Vagina (tissue), 2 donors: ENCODE results near the gene HCFC1. TPM values are rescaled to one million over a fixed set of nuclear protein-coding genes. Genes with fewer than 3 reads are reported as not detected.

Source experiments
- DNase-seq, 2 donors: peaks; one replicate each; pipeline ENCODE4 v3.0.0-alpha.2; 2017; ENCODE audit errors: extremely low spot score in 2 of 2
- H3K27ac ChIP-seq: fragments of 200-600 bp; sonication (generic); one replicate; pipeline ENCODE4 v1.5.1; 2019
- H3K27me3 ChIP-seq: fragments of 200-600 bp; sonication (generic); one replicate; pipeline ENCODE4 v1.5.1; 2019
- H3K36me3 ChIP-seq, 2 donors: fragments of 200-600 bp; sonication (generic); one replicate each; pipeline ENCODE4 v1.5.1; 2017 to 2019
- H3K4me1 ChIP-seq: fragments of 200-600 bp; sonication (generic); one replicate; pipeline ENCODE4 v1.5.1; 2019
- H3K4me3 ChIP-seq, 2 donors: fragments of 200-600 bp; sonication (generic); 1 replicate in 1 of 2; 2 replicates in 1 of 2; pipeline ENCODE4 v1.5.1; 2016 to 2019
- H3K9me3 ChIP-seq: fragments of 200-600 bp; sonication (generic); one replicate; pipeline ENCODE4 v1.5.1; 2019
- POLR2A ChIP-seq, 2 donors: fragments of 450-650 bp; IDR thresholded peaks; one replicate each; pipeline ENCODE4 v1.6.1; 2017; ENCODE audit warnings: antibody characterized with exemption in 2 of 2, mild to moderate bottlenecking in 2 of 2, moderate library complexity in 2 of 2
- POLR2AphosphoS5 ChIP-seq, 2 donors: sonication (generic); formaldehyde crosslinking; IDR thresholded peaks; one replicate each; pipeline ENCODE4 v1.9.0; 2017; ENCODE audit warnings: antibody characterized with exemption in 2 of 2, mild to moderate bottlenecking in 2 of 2, low read depth in 1 of 2; ENCODE audit not compliant: insufficient read depth in 1 of 2
- intact Hi-C: fragments of 100-400 bp; cut with DNase I; formaldehyde crosslinking; loops from one replicate; pipeline ENCODE4 v1.15.1; 2023
- total RNA-seq: library from RNA; depleted of rRNA; stranded (reverse); fragments of >200 nt; gene quantifications from one replicate; pipeline ENCODE4 v1.2.3, GENCODE V29; 2016
- TF ChIP-seq, protein P1 (sequence below), 3 experiments: fragments of 450-650 bp in 2 of 3; fragments of 200-600 bp in 1 of 3; sonication (generic) in 1 of 3; IDR thresholded peaks; one replicate each; pipeline ENCODE4 v1.5.1; 2017 to 2019; ENCODE audit warnings: antibody characterized with exemption in 3 of 3, mild to moderate bottlenecking in 2 of 3, moderate library complexity in 2 of 3

The HCFC1 gene
- total RNA-seq, 1 donor from 2014 or later, result 38.8 TPM

DNA sequence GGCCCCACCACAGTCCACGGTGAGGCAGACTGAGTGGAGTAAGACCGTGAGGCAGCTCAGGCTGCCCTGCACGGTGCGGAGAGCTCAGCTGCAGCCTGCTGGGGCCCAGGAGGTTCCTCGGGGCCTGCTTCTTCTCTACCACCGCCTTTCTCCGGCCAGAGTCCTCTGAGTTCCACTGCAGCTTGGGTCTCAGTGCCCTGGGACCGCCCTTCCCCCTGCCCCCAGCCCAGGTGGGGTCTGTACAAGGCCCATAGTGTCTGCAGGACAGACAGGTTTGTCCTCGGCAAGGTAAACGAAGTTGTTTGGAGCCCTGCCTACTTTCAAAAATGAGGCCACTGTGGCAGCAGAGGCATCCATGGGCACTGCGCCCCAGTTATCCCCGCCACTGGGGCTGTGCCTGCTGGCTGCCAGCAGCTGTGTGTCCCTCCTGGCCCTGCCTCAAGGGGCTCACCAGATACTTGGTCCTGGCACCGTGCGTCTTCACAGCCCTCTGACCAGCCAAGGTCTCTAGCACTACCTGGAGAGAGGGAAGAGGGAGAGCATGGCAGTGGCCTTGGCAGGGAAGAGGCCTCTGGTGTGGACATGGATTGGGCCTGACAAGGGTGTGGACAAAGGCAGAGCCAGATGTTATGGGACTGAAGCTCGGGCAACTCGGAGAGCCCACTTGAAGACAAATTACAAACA is 44.1 kb upstream of the HCFC1 start:
- Histone ChIP-seq H3K27ac (no peak overlapping the region), H3K4me3 (no peak overlapping the region), H3K9me3 (no peaks in the 10 kb centered on the region), H3K36me3 (peaks cover 0 to 15% of the 10 kb centered on the region in 2 donors), H3K27me3 (no peaks in the 10 kb centered on the region), H3K4me1 (peaks cover 29% of the 10 kb centered on the region)
- TF ChIP-seq, protein P1, sequence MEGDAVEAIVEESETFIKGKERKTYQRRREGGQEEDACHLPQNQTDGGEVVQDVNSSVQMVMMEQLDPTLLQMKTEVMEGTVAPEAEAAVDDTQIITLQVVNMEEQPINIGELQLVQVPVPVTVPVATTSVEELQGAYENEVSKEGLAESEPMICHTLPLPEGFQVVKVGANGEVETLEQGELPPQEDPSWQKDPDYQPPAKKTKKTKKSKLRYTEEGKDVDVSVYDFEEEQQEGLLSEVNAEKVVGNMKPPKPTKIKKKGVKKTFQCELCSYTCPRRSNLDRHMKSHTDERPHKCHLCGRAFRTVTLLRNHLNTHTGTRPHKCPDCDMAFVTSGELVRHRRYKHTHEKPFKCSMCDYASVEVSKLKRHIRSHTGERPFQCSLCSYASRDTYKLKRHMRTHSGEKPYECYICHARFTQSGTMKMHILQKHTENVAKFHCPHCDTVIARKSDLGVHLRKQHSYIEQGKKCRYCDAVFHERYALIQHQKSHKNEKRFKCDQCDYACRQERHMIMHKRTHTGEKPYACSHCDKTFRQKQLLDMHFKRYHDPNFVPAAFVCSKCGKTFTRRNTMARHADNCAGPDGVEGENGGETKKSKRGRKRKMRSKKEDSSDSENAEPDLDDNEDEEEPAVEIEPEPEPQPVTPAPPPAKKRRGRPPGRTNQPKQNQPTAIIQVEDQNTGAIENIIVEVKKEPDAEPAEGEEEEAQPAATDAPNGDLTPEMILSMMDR (IDR thresholded peaks at IDR 0.05), result no peak
- TF ChIP-seq POLR2A (IDR thresholded peaks at IDR 0.05), result no peak
- TF ChIP-seq POLR2AphosphoS5 (IDR thresholded peaks at IDR 0.05; ENCODE audit: insufficient read depth in 1 of 2, low read depth in 1 of 2), result no peak
- no peak for DNase-seq
- intact Hi-C loops, result no loop called here

DNA sequence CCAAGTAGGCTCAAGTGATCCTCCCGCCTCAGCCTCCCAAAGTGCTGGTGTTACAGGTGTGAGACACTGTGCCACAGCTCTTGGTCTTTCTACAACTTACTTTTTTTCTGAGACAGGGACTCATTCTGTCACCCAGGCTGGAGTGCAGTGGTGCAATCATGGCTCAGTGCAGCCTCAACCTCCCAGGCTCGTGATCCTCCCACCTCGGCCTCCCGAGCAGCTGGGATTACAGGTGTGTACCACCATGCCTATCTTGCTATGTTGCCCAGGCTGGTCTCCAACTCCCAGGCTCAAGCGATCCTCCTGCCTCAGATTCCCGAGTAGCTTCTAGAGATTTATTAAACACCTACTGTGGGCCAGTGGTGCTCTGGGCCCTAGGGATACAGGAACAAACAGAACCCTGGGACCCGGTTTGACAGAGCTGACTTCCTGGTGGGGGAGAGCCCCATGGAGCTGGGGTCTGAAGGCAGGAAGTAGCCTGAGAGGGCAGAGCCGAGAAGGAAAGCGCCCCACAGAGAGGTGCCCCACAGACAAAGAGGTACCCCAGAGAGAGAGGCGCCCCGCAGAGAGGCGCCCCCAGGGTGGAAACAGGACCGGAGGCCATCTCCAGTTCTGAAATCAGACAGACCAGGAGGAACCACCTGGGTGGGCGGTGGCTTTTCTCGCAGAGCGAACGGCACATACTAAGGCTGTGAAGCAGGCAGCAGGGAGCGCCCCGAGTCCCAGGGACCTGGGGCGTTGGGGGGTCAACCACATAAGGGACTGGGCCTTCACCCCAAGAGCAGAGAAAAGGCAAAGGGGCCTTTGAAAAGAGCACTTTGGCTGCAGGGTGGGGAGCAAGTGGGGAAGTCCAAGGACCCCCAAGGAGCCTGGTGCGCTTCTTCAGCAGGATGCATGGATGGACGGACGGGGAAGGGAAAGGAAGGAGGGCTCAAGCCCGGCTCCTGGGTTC is 43.1 kb upstream of the HCFC1 start:
- Histone ChIP-seq H3K9me3 (no peaks in the 10 kb centered on the region), H3K36me3 (peaks cover 0 to 15% of the 10 kb centered on the region in 2 donors), H3K4me1 (peaks cover 23% of the 10 kb centered on the region), H3K4me3 (no peak overlapping the region), H3K27ac (no peak overlapping the region), H3K27me3 (no peaks in the 10 kb centered on the region)
- TF ChIP-seq, protein P1 (IDR thresholded peaks at IDR 0.05), result no peak
- TF ChIP-seq POLR2AphosphoS5 (IDR thresholded peaks at IDR 0.05; ENCODE audit: insufficient read depth in 1 of 2, low read depth in 1 of 2), result no peak
- TF ChIP-seq POLR2A (IDR thresholded peaks at IDR 0.05), result no peak
- intact Hi-C loops, result no loop called here
- no peak for DNase-seq

DNA sequence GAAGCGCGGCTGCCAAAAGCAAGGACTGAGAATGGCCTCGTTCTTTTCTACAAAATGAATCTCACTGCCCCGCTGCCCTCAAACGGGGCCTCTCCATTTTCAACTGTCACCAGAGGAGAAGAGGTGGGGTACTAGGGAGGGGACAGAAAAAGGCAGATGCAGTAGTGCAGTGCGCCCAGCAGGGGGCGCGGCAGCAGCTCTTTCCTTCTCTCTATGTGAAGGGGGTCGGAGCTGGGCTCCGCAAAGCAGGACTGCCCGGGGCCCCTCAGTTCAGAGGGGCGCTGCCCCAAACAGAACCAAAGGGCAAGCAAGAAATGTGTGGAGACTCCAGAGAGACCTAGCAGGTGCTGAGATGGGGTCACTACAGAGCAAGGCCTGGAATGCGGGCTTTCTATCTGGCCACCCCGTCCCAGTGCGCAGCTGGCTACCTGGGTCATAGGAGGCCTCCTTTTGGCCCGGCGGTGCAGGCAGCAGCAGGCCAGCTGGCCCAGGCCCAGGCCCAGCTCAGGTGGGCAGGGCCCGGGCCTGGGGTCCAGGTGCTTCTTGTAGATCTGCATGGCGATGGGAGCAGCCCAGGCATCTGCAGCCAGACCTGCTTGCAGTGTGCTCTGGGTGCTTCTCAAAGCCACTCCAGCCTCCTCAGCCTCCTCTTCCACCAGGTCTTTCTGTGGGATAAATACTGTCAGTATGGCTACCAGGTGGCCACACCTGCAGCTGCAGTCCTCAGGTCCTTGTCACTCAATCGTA is 42.2 kb upstream of the HCFC1 start:
- H3K27ac ChIP-seq, result peak overlapping the region; percentile 39
- intact Hi-C loops, result no loop called here
- peaks cover 19% of the 10 kb centered on the region for H3K4me1 ChIP-seq
- H3K9me3 ChIP-seq, result no peaks in the 10 kb centered on the region
- peaks cover 0 to 15% of the 10 kb centered on the region in 2 donors for H3K36me3 ChIP-seq
- no peak for DNase-seq
- H3K27me3 ChIP-seq, result no peaks in the 10 kb centered on the region
- H3K4me3 ChIP-seq, result no peak overlapping the region
- no peak for TF ChIP-seq POLR2A (IDR thresholded peaks at IDR 0.05)
- TF ChIP-seq, protein P1 (IDR thresholded peaks at IDR 0.05), result peak; percentile 74 to 90 (median 81)

DNA sequence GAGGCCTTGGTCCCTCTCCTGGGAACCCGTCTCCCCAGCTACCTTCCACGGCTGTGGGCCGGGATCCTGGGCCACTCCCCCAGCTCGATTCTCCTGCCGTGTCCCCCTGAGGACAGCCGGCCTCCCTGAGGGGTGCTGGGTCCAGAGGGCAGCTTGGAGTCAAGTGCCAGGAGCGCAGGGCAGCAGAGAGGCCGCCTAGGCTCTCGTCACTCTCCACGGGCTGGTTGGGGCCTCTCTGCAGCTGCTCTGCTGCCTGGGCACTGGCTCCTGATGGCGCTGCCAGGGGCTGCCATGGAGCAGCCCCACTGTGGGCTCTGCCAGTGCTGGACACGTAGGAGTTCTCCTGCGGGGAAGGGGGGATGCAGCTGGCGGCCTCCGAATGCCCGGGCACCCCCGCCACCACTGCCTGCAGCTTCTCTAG is 41.4 kb upstream of the HCFC1 start:
- intact Hi-C loops, result no loop called here
- H3K27me3 ChIP-seq, result no peaks in the 10 kb centered on the region
- no peak overlapping the region for H3K4me3 ChIP-seq
- H3K4me1 ChIP-seq, result peaks cover 12% of the 10 kb centered on the region
- peaks cover 0 to 15% of the 10 kb centered on the region in 2 donors for H3K36me3 ChIP-seq
- H3K27ac ChIP-seq, result no peak overlapping the region
- no peaks in the 10 kb centered on the region for H3K9me3 ChIP-seq
- TF ChIP-seq POLR2AphosphoS5 (IDR thresholded peaks at IDR 0.05; ENCODE audit: insufficient read depth in 1 of 2, low read depth in 1 of 2) (no peak), POLR2A (IDR thresholded peaks at IDR 0.05) (no peak)
- TF ChIP-seq, protein P1 (IDR thresholded peaks at IDR 0.05), result no peak
- DNase-seq, result no peak
